Fibroblast of lung (primary cell): ENCODE measurements around the gene SVBP.

ENCODE experiments used
- EZH2 ChIP-seq: IDR thresholded peaks from 2 replicates; pipeline ENCODE4 v1.5.1; 2012; ENCODE audit warnings: low read length, control low read depth, mild to moderate bottlenecking; ENCODE audit errors: missing control alignments
- TF ChIP-seq, protein P1 (sequence below), 2 donors: IDR thresholded peaks in 1 of 2; conservative IDR thresholded peaks in 1 of 2; 1 replicate in 1 of 2; 2 replicates in 1 of 2; pipeline ENCODE4 v1.5.1; 2011 to 2012; ENCODE audit warnings: low read length in 2 of 2, control low read depth in 1 of 2, inconsistent platforms in 1 of 2, low read depth in 1 of 2, mild to moderate bottlenecking in 1 of 2

- TF ChIP-seq EZH2, result no peak
- TF ChIP-seq, protein P1, sequence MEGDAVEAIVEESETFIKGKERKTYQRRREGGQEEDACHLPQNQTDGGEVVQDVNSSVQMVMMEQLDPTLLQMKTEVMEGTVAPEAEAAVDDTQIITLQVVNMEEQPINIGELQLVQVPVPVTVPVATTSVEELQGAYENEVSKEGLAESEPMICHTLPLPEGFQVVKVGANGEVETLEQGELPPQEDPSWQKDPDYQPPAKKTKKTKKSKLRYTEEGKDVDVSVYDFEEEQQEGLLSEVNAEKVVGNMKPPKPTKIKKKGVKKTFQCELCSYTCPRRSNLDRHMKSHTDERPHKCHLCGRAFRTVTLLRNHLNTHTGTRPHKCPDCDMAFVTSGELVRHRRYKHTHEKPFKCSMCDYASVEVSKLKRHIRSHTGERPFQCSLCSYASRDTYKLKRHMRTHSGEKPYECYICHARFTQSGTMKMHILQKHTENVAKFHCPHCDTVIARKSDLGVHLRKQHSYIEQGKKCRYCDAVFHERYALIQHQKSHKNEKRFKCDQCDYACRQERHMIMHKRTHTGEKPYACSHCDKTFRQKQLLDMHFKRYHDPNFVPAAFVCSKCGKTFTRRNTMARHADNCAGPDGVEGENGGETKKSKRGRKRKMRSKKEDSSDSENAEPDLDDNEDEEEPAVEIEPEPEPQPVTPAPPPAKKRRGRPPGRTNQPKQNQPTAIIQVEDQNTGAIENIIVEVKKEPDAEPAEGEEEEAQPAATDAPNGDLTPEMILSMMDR (conservative IDR thresholded peaks at IDR 0.05 in 1 of 2, IDR thresholded peaks at IDR 0.05 in 1 of 2; ENCODE audit: low read depth in 1 of 2, low read length in 2 of 2), result no peak
Measured at GRCh38 chr1:42765269-42765668, 51.9 kb downstream of the SVBP start.
